Gastrocnemius medialis (tissue), 4 donors: Measurements from ENCODE around the gene HOXC6. TPM values are rescaled to one million over a fixed set of nuclear protein-coding genes. Genes with fewer than 3 reads are reported as not detected.

ENCODE experiments used
- ATAC-seq, 2 donors: fragments of 150-250 bp; one replicate each; pipeline ENCODE4 v1.9.1; 2016
- DNase-seq, 2 donors: peaks; one replicate each; pipeline ENCODE4 v3.0.0-alpha.2; 2019
- H3K27ac ChIP-seq, 4 donors: fragments of 200-600 bp; sonication (generic); 1 replicate in 1 of 4; 2 replicates in 3 of 4; pipeline ENCODE4 v1.5.1; 2016 to 2018; ENCODE audit warnings: mild to moderate bottlenecking in 2 of 4, moderate library complexity in 1 of 4
- H3K27me3 ChIP-seq, 3 donors: fragments of 200-600 bp; sonication (generic) in 2 of 3; 1 replicate in 1 of 3; 2 replicates in 2 of 3; pipeline versions ENCODE4 v1.5.1 to v1.6.0; 2016 to 2019; ENCODE audit warnings: mild to moderate bottlenecking in 1 of 3, moderate library complexity in 1 of 3
- H3K36me3 ChIP-seq, 2 donors: fragments of 200-600 bp; sonication (generic) in 1 of 2; one replicate each; pipeline ENCODE4 v1.5.1; 2017 to 2018
- H3K4me1 ChIP-seq, 2 donors: fragments of 200-600 bp; sonication (generic) in 1 of 2; one replicate each; pipeline ENCODE4 v1.5.1; 2016 to 2017; ENCODE audit warnings: mild to moderate bottlenecking in 2 of 2
- H3K4me3 ChIP-seq, 4 donors: fragments of 200-600 bp; sonication (generic) in 3 of 4; 1 replicate in 1 of 4; 2 replicates in 3 of 4; pipeline ENCODE4 v1.5.1; 2016 to 2019; ENCODE audit warnings: mild to moderate bottlenecking in 2 of 4
- H3K9me3 ChIP-seq, 3 donors: fragments of 200-600 bp; sonication (generic) in 2 of 3; 1 replicate in 1 of 3; 2 replicates in 2 of 3; pipeline ENCODE4 v1.5.1; 2016 to 2019
- CTCF ChIP-seq, 5 experiments: fragments of 450-650 bp in 3 of 5; fragments of 200-600 bp in 2 of 5; sonication (generic) in 2 of 5; IDR thresholded peaks in 4 of 5; conservative IDR thresholded peaks in 1 of 5; 1 replicate in 4 of 5; 2 replicates in 1 of 5; pipeline ENCODE4 v1.5.1; 2016 to 2019; ENCODE audit warnings: antibody characterized with exemption in 5 of 5, mild to moderate bottlenecking in 3 of 5, moderate library complexity in 3 of 5
- POLR2A ChIP-seq, 2 donors: fragments of 450-650 bp; IDR thresholded peaks; one replicate each; pipeline ENCODE4 v1.6.1; 2017; ENCODE audit warnings: antibody characterized with exemption in 2 of 2, mild to moderate bottlenecking in 2 of 2, moderate library complexity in 2 of 2
- in situ Hi-C, 4 donors: fragments of 200-750 bp; cut with MboI; loops; one replicate each; pipeline versions ENCODE4 v1.15.0 to v1.8.0; 2017; ENCODE audit warnings: low sequenced_read_pairs in 4 of 4
- intact Hi-C: fragments of 100-400 bp; cut with DNase I; formaldehyde crosslinking; loops from one replicate; pipeline ENCODE4 v1.15.1; 2023; ENCODE audit warnings: low total_unique reads
- total RNA-seq, 4 donors: library from RNA; depleted of rRNA; stranded (reverse); fragments of >200 nt; gene quantifications; one replicate each; pipeline versions ENCODE4 v1.1.0 to v1.2.3, GENCODE V29; 2016

The HOXC6 gene
- total RNA-seq, 4 donors from 2014 or later = 1.0 to 4.7 (median 3.8) TPM

- ATAC-seq (no peak), DNase-seq (no peak)
- TF ChIP-seq CTCF (IDR thresholded peaks at IDR 0.05 in 4 of 5, conservative IDR thresholded peaks at IDR 0.05 in 1 of 5) = no peak
- TF ChIP-seq POLR2A (IDR thresholded peaks at IDR 0.05) = no peak
- Histone ChIP-seq H3K36me3 (no peaks in the 10 kb centered on the region), H3K4me3 (peak overlapping the region; percentile 36 to 53 (median 47)), H3K27ac (peak overlapping the region; percentile 94 to 100 (median 98)), H3K27me3 (peaks cover 0 to 5% (median 0%) of the 10 kb centered on the region in 3 donors), H3K9me3 (no peaks in the 10 kb centered on the region), H3K4me1 (peaks cover 62 to 63% of the 10 kb centered on the region in 2 donors)
- intact Hi-C loops (loop anchor here (5.0 kb wide), 1 partner anchor 294 kb away; the partner anchor contains the start of genes CBX5 and HNRNPA1), in situ Hi-C loops (loop anchor here (10.0 to 25.0 kb wide), 4 partner anchors 216 to 1724 kb away; partner anchors contain the start of genes GPR84 (in 2 of the 4), BLOC1S1 (in 1 of the 4), ITGA7 (in 1 of the 4) and RDH5 (in 1 of the 4))
These were observed 39.6 kb upstream of the HOXC6 start for GRCh38 chr12:53988541-53989226.

- Histone ChIP-seq H3K27me3 (no peaks in the 10 kb centered on the region), H3K36me3 (no peaks in the 10 kb centered on the region), H3K27ac (peak overlapping the region; percentile 94 to 100 (median 98)), H3K4me3 (peak overlapping the region; percentile 36 to 53 (median 47)), H3K9me3 (no peaks in the 10 kb centered on the region), H3K4me1 (peaks cover 63% of the 10 kb centered on the region in 2 donors)
- TF ChIP-seq CTCF (IDR thresholded peaks at IDR 0.05 in 4 of 5, conservative IDR thresholded peaks at IDR 0.05 in 1 of 5) (peak in 4 of 5 experiments; percentile 3 to 48 (median 28)), POLR2A (IDR thresholded peaks at IDR 0.05) (no peak)
- no peak for ATAC-seq
- no peak for DNase-seq
- in situ Hi-C loops (loop anchor here (10.0 to 25.0 kb wide), 4 partner anchors 215 to 1723 kb away; partner anchors contain the start of genes GPR84 (in 2 of the 4), BLOC1S1 (in 1 of the 4), ITGA7 (in 1 of the 4) and RDH5 (in 1 of the 4)), intact Hi-C loops (loop anchor here (5.0 to 10.0 kb wide), 3 partner anchors 293 to 1735 kb away; partner anchors contain the start of genes CBX5, CD63, HNRNPA1 and RDH5)
These were observed 38.8 kb upstream of the HOXC6 start for GRCh38 chr12:53989227-53990113.

GRCh38 chr12:53990311-53991076 lies 37.7 kb upstream of the HOXC6 start:
- TF ChIP-seq CTCF (IDR thresholded peaks at IDR 0.05 in 4 of 5, conservative IDR thresholded peaks at IDR 0.05 in 1 of 5) (no peak), POLR2A (IDR thresholded peaks at IDR 0.05) (no peak)
- Histone ChIP-seq H3K27ac (peak overlapping the region; percentile 94 to 100 (median 98)), H3K36me3 (no peaks in the 10 kb centered on the region), H3K4me1 (peaks cover 63% of the 10 kb centered on the region in 2 donors), H3K4me3 (peak overlapping the region; percentile 43 to 56 (median 47)), H3K27me3 (no peaks in the 10 kb centered on the region), H3K9me3 (no peaks in the 10 kb centered on the region)
- no peak for DNase-seq
- no peak for ATAC-seq
- in situ Hi-C loops = loop anchor here in 3 of 4 donors (25.0 kb wide), 3 partner anchors 222 to 1722 kb away; partner anchors contain the start of genes GPR84 (in 2 of the 3), BLOC1S1 (in 1 of the 3), ITGA7 (in 1 of the 3) and RDH5 (in 1 of the 3)
- intact Hi-C loops = loop anchor here (10.0 kb wide), 2 partner anchors 946 to 1734 kb away; partner anchors contain the start of genes CD63 and RDH5
